A673 (cell line): ENCODE measurements around the gene PALD1. TPM values are rescaled to one million over a fixed set of nuclear protein-coding genes. Genes with fewer than 3 reads are reported as not detected.

ENCODE experiments used
- BruUV-seq: library from RNA; stranded (reverse); fragments of 400-500 nt; replicated peaks from 2 replicates; lab custom pipeline; 2021; lab: Mats Ljungman, UMichigan
- CTCF ChIA-PET: fragments of 300-600 bp; sonication (Branson Sonifier 250); formaldehyde crosslinking; loops from one replicate; lab custom pipeline; 2022; ENCODE audit warnings: antibody characterized with exemption; lab: Charles Lee
- POLR2A ChIA-PET: fragments of 300-600 bp; sonication (Branson Sonifier 250); formaldehyde crosslinking; loops from one replicate; lab custom pipeline; 2022; ENCODE audit warnings: antibody characterized with exemption; ENCODE audit not compliant: low non-redundant PET; lab: Charles Lee
- DNase-seq: peaks from one replicate; pipeline ENCODE4 v3.0.0-alpha.2; 2015; ENCODE audit warnings: low spot score
- H3K27ac ChIP-seq: fragments of 200-600 bp; sonication (generic); 2 replicates; pipeline ENCODE4 v1.5.1; 2016; ENCODE audit warnings: mixed run types, low read depth, mild to moderate bottlenecking, mixed read lengths, antibody characterized with exemption, low read length; ENCODE audit not compliant: poor library complexity, severe bottlenecking
- H3K27me3 ChIP-seq: fragments of 200-600 bp; sonication (generic); replicated peaks from 2 replicates; pipeline ENCODE4 v1.6.1; 2017; ENCODE audit warnings: mixed run types, low read depth, mild to moderate bottlenecking, mixed read lengths, antibody characterized with exemption, low read length; ENCODE audit not compliant: insufficient read depth, poor library complexity
- H3K36me3 ChIP-seq: fragments of 200-600 bp; sonication (generic); 2 replicates; pipeline ENCODE4 v1.6.1; 2016; ENCODE audit warnings: mixed run types, mild to moderate bottlenecking, mixed read lengths, antibody characterized with exemption, low read length; ENCODE audit not compliant: insufficient read depth, poor library complexity, severe bottlenecking
- H3K4me1 ChIP-seq: fragments of 200-600 bp; sonication (generic); 2 replicates; pipeline ENCODE4 v1.6.1; 2017; ENCODE audit warnings: mixed run types, mild to moderate bottlenecking, mixed read lengths, antibody characterized with exemption, low read length; ENCODE audit not compliant: insufficient read depth, poor library complexity, severe bottlenecking
- H3K4me3 ChIP-seq: fragments of 200-600 bp; sonication (generic); 2 replicates; pipeline ENCODE4 v1.5.1; 2016; ENCODE audit warnings: low read depth, mixed run types, mild to moderate bottlenecking, mixed read lengths, low read length; ENCODE audit not compliant: poor library complexity, severe bottlenecking
- H3K9me3 ChIP-seq: fragments of 200-600 bp; sonication (generic); 2 replicates; pipeline ENCODE4 v1.6.1; 2016; ENCODE audit warnings: mixed run types, low read depth, mild to moderate bottlenecking, mixed read lengths, antibody characterized with exemption, low read length; ENCODE audit not compliant: poor library complexity, severe bottlenecking
- EZH2 ChIP-seq: fragments of 200-600 bp; sonication (generic); IDR thresholded peaks from 2 replicates; pipeline ENCODE4 v1.6.1; 2017; ENCODE audit warnings: borderline replicate concordance, low read depth, mild to moderate bottlenecking, mixed read lengths, antibody characterized with exemption, low read length; ENCODE audit not compliant: poor library complexity, severe bottlenecking
- intact Hi-C: fragments of 100-400 bp; cut with micrococcal nuclease; formaldehyde crosslinking; loops from one replicate; pipeline ENCODE4 v1.10.0; 2022; ENCODE audit not compliant: unreplicated experiment
- total RNA-seq: library from RNA; stranded (reverse); gene quantifications from 2 replicates; pipeline ENCODE4 v1.2.3, GENCODE V29; 2021
- TF ChIP-seq, protein P1 (sequence below): fragments of 300-800, 200-600 bp; sonication (generic); conservative IDR thresholded peaks from 2 replicates; pipeline ENCODE4 v1.5.1; 2017; ENCODE audit warnings: low read depth, mild to moderate bottlenecking, antibody characterized with exemption, low read length, moderate library complexity, mixed read lengths

PALD1 gene
- total RNA-seq, 1 experiment from 2014 or later: 9.0 TPM

DNA sequence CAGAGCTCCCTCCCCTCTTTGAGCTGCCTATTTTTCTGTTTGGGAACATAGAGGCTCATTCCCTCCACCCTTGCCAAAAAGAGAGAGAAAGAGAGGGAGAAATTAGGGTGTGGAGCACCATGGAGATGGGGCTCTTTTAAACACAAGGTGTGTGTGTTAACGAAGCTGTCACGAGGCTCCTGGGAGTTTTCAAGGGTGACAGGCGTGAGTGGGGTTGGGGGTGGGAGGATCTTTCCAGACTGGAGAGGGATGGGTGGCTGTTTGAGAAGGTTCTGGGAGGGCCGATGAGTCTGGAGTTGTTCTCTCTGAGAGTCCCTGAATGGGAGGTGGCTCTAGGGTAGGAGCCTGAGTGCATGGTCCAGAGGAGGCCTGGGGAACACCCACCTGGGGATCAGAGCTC lies 45.0 kb downstream of the PALD1 start:
- Histone ChIP-seq H3K36me3 (no peaks in the 10 kb centered on the region), H3K4me3 (no peak overlapping the region), H3K27me3 (no peaks in the 10 kb centered on the region), H3K27ac (no peak overlapping the region), H3K4me1 (no peaks in the 10 kb centered on the region), H3K9me3 (no peaks in the 10 kb centered on the region)
- ChIA-PET CTCF (no interaction called here), POLR2A (no interaction called here)
- no peak for DNase-seq
- BruUV-seq: no TSS peak
- intact Hi-C loops: no loop called here
- TF ChIP-seq EZH2: no peak
- TF ChIP-seq, protein P1, sequence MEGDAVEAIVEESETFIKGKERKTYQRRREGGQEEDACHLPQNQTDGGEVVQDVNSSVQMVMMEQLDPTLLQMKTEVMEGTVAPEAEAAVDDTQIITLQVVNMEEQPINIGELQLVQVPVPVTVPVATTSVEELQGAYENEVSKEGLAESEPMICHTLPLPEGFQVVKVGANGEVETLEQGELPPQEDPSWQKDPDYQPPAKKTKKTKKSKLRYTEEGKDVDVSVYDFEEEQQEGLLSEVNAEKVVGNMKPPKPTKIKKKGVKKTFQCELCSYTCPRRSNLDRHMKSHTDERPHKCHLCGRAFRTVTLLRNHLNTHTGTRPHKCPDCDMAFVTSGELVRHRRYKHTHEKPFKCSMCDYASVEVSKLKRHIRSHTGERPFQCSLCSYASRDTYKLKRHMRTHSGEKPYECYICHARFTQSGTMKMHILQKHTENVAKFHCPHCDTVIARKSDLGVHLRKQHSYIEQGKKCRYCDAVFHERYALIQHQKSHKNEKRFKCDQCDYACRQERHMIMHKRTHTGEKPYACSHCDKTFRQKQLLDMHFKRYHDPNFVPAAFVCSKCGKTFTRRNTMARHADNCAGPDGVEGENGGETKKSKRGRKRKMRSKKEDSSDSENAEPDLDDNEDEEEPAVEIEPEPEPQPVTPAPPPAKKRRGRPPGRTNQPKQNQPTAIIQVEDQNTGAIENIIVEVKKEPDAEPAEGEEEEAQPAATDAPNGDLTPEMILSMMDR: no peak

DNA sequence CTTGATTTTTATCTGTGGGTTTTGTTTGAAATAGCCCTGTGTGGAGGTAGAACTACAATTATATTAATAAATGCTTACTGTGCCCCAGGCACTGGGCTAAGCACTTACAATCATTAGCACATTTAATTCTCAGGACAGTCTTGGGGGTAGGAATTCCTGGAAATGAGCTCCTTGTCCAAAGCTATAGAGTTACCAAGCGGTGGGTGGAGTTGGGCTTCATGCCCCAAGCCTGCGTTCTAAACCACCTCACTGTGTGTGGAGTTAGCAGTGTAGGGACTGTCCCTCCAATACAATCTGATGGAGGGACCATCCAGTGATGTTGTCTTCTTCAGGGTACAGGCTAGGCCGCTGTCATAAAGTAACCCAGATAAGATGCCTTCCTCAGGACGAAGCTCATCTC lies 49.7 kb downstream of the PALD1 start:
- ChIA-PET CTCF (no interaction called here), POLR2A (no interaction called here)
- Histone ChIP-seq H3K4me1 (no peaks in the 10 kb centered on the region), H3K9me3 (no peaks in the 10 kb centered on the region), H3K27ac (no peak overlapping the region), H3K36me3 (no peaks in the 10 kb centered on the region), H3K4me3 (no peak overlapping the region), H3K27me3 (no peaks in the 10 kb centered on the region)
- BruUV-seq: no TSS peak
- no peak for DNase-seq
- intact Hi-C loops: no loop called here
- TF ChIP-seq, protein P1: no peak
- no peak for TF ChIP-seq EZH2

DNA sequence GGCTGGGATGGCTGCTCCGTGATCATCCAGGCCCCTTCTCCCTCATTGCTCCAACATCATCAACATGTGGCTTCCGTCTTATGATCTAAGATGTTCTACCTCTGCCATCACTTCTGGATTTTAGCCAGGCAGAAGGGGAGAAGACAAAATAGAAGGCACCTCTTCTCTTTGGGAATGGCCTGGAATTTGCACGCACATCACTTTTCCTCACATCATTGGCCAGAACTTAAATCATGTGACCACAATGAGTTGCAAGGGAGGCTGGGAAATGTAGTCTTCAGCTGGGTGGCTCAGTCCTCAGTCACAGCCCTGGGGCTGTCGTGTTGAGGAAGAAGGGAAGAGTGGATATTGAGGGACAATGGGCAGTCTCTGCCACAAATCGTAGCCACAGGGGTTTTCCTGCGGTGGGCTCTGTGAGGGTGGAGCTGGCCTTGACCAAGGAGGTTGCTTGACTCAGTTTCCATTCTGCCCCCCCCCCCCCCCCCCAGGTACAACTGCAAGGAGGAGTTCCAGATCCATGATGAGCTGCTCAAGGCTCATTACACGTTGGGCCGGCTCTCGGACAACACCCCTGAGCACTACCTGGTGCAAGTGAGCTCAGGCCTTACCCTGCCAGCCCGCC lies 50.3 kb downstream of the PALD1 start:
- ChIA-PET POLR2A (interaction anchor here (0.6 kb wide), 1 partner anchor 191 kb away, joined by 10 read pairs; no protein-coding TSS in a partner anchor), CTCF (no interaction called here)
- Histone ChIP-seq H3K9me3 (no peaks in the 10 kb centered on the region), H3K4me1 (no peaks in the 10 kb centered on the region), H3K36me3 (no peaks in the 10 kb centered on the region), H3K4me3 (no peak overlapping the region), H3K27ac (no peak overlapping the region), H3K27me3 (no peaks in the 10 kb centered on the region)
- DNase-seq: peak; percentile 75
- no peak for TF ChIP-seq EZH2
- TF ChIP-seq, protein P1: no peak
- intact Hi-C loops: no loop called here
- BruUV-seq: no TSS peak
